HCT116 (cell line): Measurements from ENCODE around the gene RRBP1. TPM values are rescaled to one million over a fixed set of nuclear protein-coding genes. Genes with fewer than 3 reads are reported as not detected.

Experiments
- ATAC-seq: fragments of 200-7000 bp; cut with Tn5 transposase; 2 replicates; pipeline ENCODE4 v1.9.1; 2020; ENCODE audit warnings: mild to moderate bottlenecking, moderate library complexity
- BruUV-seq: library from RNA; stranded (reverse); fragments of 400-500 nt; replicated peaks from 2 replicates; lab custom pipeline; 2021; lab: Mats Ljungman, UMichigan
- CTCF ChIA-PET: fragments of 300-600 bp; sonication (Branson Sonifier 250); formaldehyde crosslinking; loops from one replicate; lab custom pipeline; 2021; ENCODE audit warnings: antibody characterized with exemption; lab: Charles Lee
- POLR2A ChIA-PET: fragments of 300-600, 350-600 bp; sonication (Branson Sonifier 250); formaldehyde crosslinking; loops from one replicate; lab custom pipeline; 2021; ENCODE audit warnings: antibody characterized with exemption; lab: Charles Lee
- RAD21 ChIA-PET, 2 experiments: fragments of 300-600 bp; sonication (Branson Sonifier 250); formaldehyde crosslinking; loops; one replicate each; lab custom pipeline; 2023; ENCODE audit warnings: low total read pairs in 2 of 2; ENCODE audit not compliant: uncharacterized antibody in 2 of 2, unreplicated experiment in 2 of 2, low non-redundant PET in 1 of 2; lab: Charles Lee
- DNase-seq: peaks from one replicate; pipeline ENCODE4 v3.0.0-alpha.2; 2010; ENCODE audit warnings: low read depth, low spot score
- H2AFZ ChIP-seq: fragments of 200-600 bp; shearing (Covaris generic), sonication (generic); 2 replicates; pipeline ENCODE4 v1.6.1; 2017; ENCODE audit warnings: low read depth, mixed run types, mixed read lengths, antibody characterized with exemption, low read length; ENCODE audit not compliant: poor library complexity, severe bottlenecking
- H3K27ac ChIP-seq: 2 replicates; pipeline ENCODE4 v1.5.1; 2012; ENCODE audit warnings: low read depth, low read length
- H3K27me3 ChIP-seq: fragments of 200-600 bp; sonication (generic); 2 replicates; pipeline ENCODE4 v1.6.1; 2016; ENCODE audit warnings: mixed run types, low read length, mixed read lengths; ENCODE audit not compliant: insufficient read depth
- H3K36me3 ChIP-seq, 2 experiments: fragments of 200-500 bp in 1 of 2; fragments of 200-600 bp in 1 of 2; sonication (Bioruptor generic) in 1 of 2; sonication (generic) in 1 of 2; 2 replicates each; pipeline versions ENCODE4 v1.5.1 to v1.6.1; 2014 to 2016; ENCODE audit warnings: low read length in 2 of 2, inconsistent platforms in 1 of 2, mixed read lengths in 1 of 2, mixed run types in 1 of 2; ENCODE audit not compliant: insufficient read depth in 2 of 2, control insufficient read depth in 1 of 2
- H3K4me1 ChIP-seq, 2 experiments: fragments of 200-600 bp in 1 of 2; sonication (generic) in 1 of 2; 2 replicates each; pipeline versions ENCODE4 v1.5.1 to v1.6.1; 2012 to 2017; ENCODE audit warnings: low read length in 2 of 2, inconsistent platforms in 1 of 2, mild to moderate bottlenecking in 1 of 2, mixed read lengths in 1 of 2, mixed run types in 1 of 2, moderate library complexity in 1 of 2; ENCODE audit not compliant: insufficient read depth in 2 of 2, control insufficient read depth in 1 of 2
- H3K4me2 ChIP-seq: fragments of 200-600 bp; sonication (generic); 2 replicates; pipeline ENCODE4 v1.6.1; 2017; ENCODE audit warnings: mixed run types, low read length, mixed read lengths
- H3K4me3 ChIP-seq, 2 experiments: fragments of 200-600 bp in 1 of 2; sonication (generic) in 1 of 2; replicated peaks in 1 of 2; 2 replicates each; pipeline ENCODE4 v1.5.1; 2011 to 2016; ENCODE audit warnings: low read length in 2 of 2, control low read depth in 1 of 2, low read depth in 1 of 2, mild to moderate bottlenecking in 1 of 2, mixed read lengths in 1 of 2, mixed run types in 1 of 2
- H3K79me2 ChIP-seq: fragments of 200-600 bp; sonication (generic); 2 replicates; pipeline ENCODE4 v1.6.1; 2017; ENCODE audit warnings: mild to moderate bottlenecking, mixed run types, low read length, moderate library complexity, mixed read lengths; ENCODE audit not compliant: insufficient read depth
- H3K9ac ChIP-seq: fragments of 200-600 bp; sonication (generic); 2 replicates; pipeline ENCODE4 v1.6.1; 2016; ENCODE audit warnings: low read length, mixed read lengths
- H3K9me2 ChIP-seq: fragments of 200-600 bp; sonication (generic), shearing (Covaris generic); 2 replicates; pipeline ENCODE4 v1.6.1; 2017; ENCODE audit warnings: mixed run types, mild to moderate bottlenecking, moderate library complexity; ENCODE audit not compliant: insufficient read depth
- H3K9me3 ChIP-seq, 2 experiments: fragments of 200-500 bp in 1 of 2; fragments of 200-600 bp in 1 of 2; sonication (Bioruptor generic) in 1 of 2; sonication (generic) in 1 of 2; 2 replicates each; pipeline ENCODE4 v1.6.1; 2014 to 2017; ENCODE audit warnings: low read length in 2 of 2, mixed read lengths in 2 of 2, inconsistent platforms in 1 of 2, low read depth in 1 of 2, mild to moderate bottlenecking in 1 of 2, mixed run types in 1 of 2, moderate library complexity in 1 of 2; ENCODE audit not compliant: control insufficient read depth in 1 of 2, insufficient read depth in 1 of 2
- H4K20me1 ChIP-seq: fragments of 200-600 bp; sonication (generic), shearing (Covaris generic); 2 replicates; pipeline ENCODE4 v1.6.1; 2017; ENCODE audit warnings: mixed run types, mild to moderate bottlenecking, moderate library complexity; ENCODE audit not compliant: insufficient read depth
- ATF3 ChIP-seq: IDR thresholded peaks from 2 replicates; pipeline ENCODE4 v1.6.1; 2012
- CBX3 ChIP-seq: IDR thresholded peaks from 2 replicates; pipeline ENCODE4 v1.6.1; 2012; ENCODE audit warnings: low read depth
- CEBPB ChIP-seq: IDR thresholded peaks from 2 replicates; pipeline ENCODE4 v1.6.1; 2012; ENCODE audit warnings: low read depth
- CTCF ChIP-seq, 3 experiments: fragments of 200-600 bp in 1 of 3; sonication (generic) in 1 of 3; IDR thresholded peaks in 2 of 3; conservative IDR thresholded peaks in 1 of 3; 2 replicates each; pipeline ENCODE4 v1.5.1; 2012 to 2017; ENCODE audit warnings: low read depth in 2 of 3, low read length in 2 of 3, antibody characterized with exemption in 1 of 3, borderline replicate concordance in 1 of 3, control low read depth in 1 of 3, mild to moderate bottlenecking in 1 of 3, mixed read lengths in 1 of 3, mixed run types in 1 of 3, moderate library complexity in 1 of 3; ENCODE audit not compliant: insufficient read depth in 1 of 3
- ELF1 ChIP-seq: IDR thresholded peaks from 2 replicates; pipeline ENCODE4 v1.6.1; 2012; ENCODE audit warnings: low read depth, borderline replicate concordance
- EZH2 ChIP-seq: fragments of 200-600 bp; sonication (generic); IDR thresholded peaks from 2 replicates; pipeline ENCODE4 v1.6.1; 2017; ENCODE audit warnings: antibody characterized with exemption, mixed run types
- EZH2phosphoT487 ChIP-seq: fragments of 200-600 bp; IDR thresholded peaks from 2 replicates; pipeline ENCODE4 v1.6.1; 2018; ENCODE audit warnings: antibody characterized with exemption, borderline replicate concordance
- JUND ChIP-seq: IDR thresholded peaks from 2 replicates; pipeline ENCODE4 v1.6.1; 2012
- MAX ChIP-seq: IDR thresholded peaks from 2 replicates; pipeline ENCODE4 v1.6.1; 2012
- POLR2A ChIP-seq: IDR thresholded peaks from 2 replicates; pipeline ENCODE4 v1.7.0; 2011; ENCODE audit warnings: borderline replicate concordance; ENCODE audit not compliant: insufficient read depth, insufficient read length; ENCODE audit errors: extremely low read depth
- POLR2AphosphoS5 ChIP-seq: IDR thresholded peaks from 2 replicates; pipeline ENCODE4 v1.6.1; 2011; ENCODE audit warnings: mild to moderate bottlenecking, low read depth, low read length, moderate library complexity
- RAD21 ChIP-seq: IDR thresholded peaks from 2 replicates; pipeline ENCODE4 v1.6.1; 2012; ENCODE audit warnings: low read depth, mild to moderate bottlenecking
- REST ChIP-seq: IDR thresholded peaks from 2 replicates; pipeline ENCODE4 v1.6.1; 2012; ENCODE audit warnings: low read depth
- SIN3A ChIP-seq: IDR thresholded peaks from 2 replicates; pipeline ENCODE4 v1.6.1; 2012; ENCODE audit warnings: low read depth
- SP1 ChIP-seq: IDR thresholded peaks from 2 replicates; pipeline ENCODE4 v1.6.1; 2012; ENCODE audit warnings: low read depth
- SRF ChIP-seq: IDR thresholded peaks from 2 replicates; pipeline ENCODE4 v1.6.1; 2012; ENCODE audit warnings: low read depth
- TCF7L2 ChIP-seq: IDR thresholded peaks from 2 replicates; pipeline ENCODE4 v1.7.0; 2011; ENCODE audit warnings: borderline replicate concordance, inconsistent platforms; ENCODE audit not compliant: insufficient read depth, insufficient read length; ENCODE audit errors: extremely low read depth
- YY1 ChIP-seq: IDR thresholded peaks from 2 replicates; pipeline ENCODE4 v1.6.1; 2011; ENCODE audit warnings: low read length, low read depth, moderate library complexity, mild to moderate bottlenecking; ENCODE audit not compliant: insufficient replicate concordance; ENCODE audit errors: extremely low read depth
- ZBTB33 ChIP-seq: IDR thresholded peaks from 2 replicates; pipeline ENCODE4 v1.6.1; 2011; ENCODE audit warnings: mild to moderate bottlenecking, low read length, moderate library complexity; ENCODE audit not compliant: insufficient replicate concordance; ENCODE audit errors: extremely low read depth
- ZNF274 ChIP-seq: fragments of 200-500 bp; sonication (Bioruptor generic); IDR thresholded peaks from 2 replicates; pipeline ENCODE4 v1.6.1; 2014; ENCODE audit warnings: mild to moderate bottlenecking, low read depth, low read length, inconsistent platforms
- intact Hi-C: fragments of 100-400 bp; cut with micrococcal nuclease; formaldehyde crosslinking; loops from 2 replicates; pipeline ENCODE4 v1.10.0; 2022
- total RNA-seq: library from RNA; stranded (reverse); gene quantifications from one replicate; pipeline ENCODE4 v1.2.1, GENCODE V29; 2021; ENCODE audit not compliant: unreplicated experiment

The RRBP1 gene
- total RNA-seq, 1 experiment from 2014 or later, result 123 TPM

GRCh38 chr20:17715075-17715474 lies 33.0 kb upstream of the RRBP1 start:
- Histone ChIP-seq H3K27me3 (no peaks in the 10 kb centered on the region), H3K36me3 (no peaks in the 10 kb centered on the region), H3K27ac (no peak overlapping the region), H2AFZ (no peak overlapping the region), H3K9me2 (no peaks in the 10 kb centered on the region), H3K79me2 (no peaks in the 10 kb centered on the region), H3K4me3 (no peak overlapping the region), H3K4me2 (no peak overlapping the region), H4K20me1 (no peaks in the 10 kb centered on the region), H3K4me1 (no peaks in the 10 kb centered on the region), H3K9me3 (no peaks in the 10 kb centered on the region)
- CTCF ChIA-PET, result interaction anchor here (1.4 kb wide), 1 partner anchor 33 kb away, joined by 4 read pairs; the partner anchor contains the start of gene RRBP1
- RAD21 ChIA-PET, result no interaction called here
- intact Hi-C loops, result no loop called here
- ATAC-seq (no peak), DNase-seq (no peak)
- POLR2A ChIA-PET, result no interaction called here
- BruUV-seq, result no TSS peak
- TF ChIP-seq SP1 (no peak), EZH2phosphoT487 (no peak), ATF3 (no peak), CEBPB (no peak), ELF1 (no peak), JUND (no peak), POLR2AphosphoS5 (no peak), POLR2A (no peak), SRF (no peak), MAX (no peak), REST (no peak), TCF7L2 (no peak), EZH2 (no peak), SIN3A (no peak), RAD21 (no peak), ZNF274 (no peak), CBX3 (no peak), YY1 (no peak), ZBTB33 (no peak), CTCF (IDR thresholded peaks at IDR 0.05 in 2 of 3, conservative IDR thresholded peaks at IDR 0.05 in 1 of 3; ENCODE audit: borderline replicate concordance in 1 of 3, insufficient read depth in 1 of 3, low read depth in 2 of 3, low read length in 2 of 3) (no peak)
- TF ChIP-seq, all 23 proteins: peak for 0
- H3K9ac ChIP-seq, result no peak overlapping the region
